GM21825 (cell line): ENCODE measurements around the gene AMOTL1.

ENCODE experiments used
- ATAC-seq: cut with Tn5 transposase; IDR thresholded peaks from one replicate; pipeline ENCODE4 v1.9.1; 2021; ENCODE audit warnings: mild to moderate bottlenecking, moderate library complexity; ENCODE audit not compliant: unreplicated experiment

Gene AMOTL1

GRCh38 chr11:94814272-94814976 is 46.3 kb downstream of the AMOTL1 start:
- ATAC-seq, result no peak

- ATAC-seq, result no peak
Observed at GRCh38 chr11:94815705-94816344, 47.7 kb downstream of the AMOTL1 start.

DNA sequence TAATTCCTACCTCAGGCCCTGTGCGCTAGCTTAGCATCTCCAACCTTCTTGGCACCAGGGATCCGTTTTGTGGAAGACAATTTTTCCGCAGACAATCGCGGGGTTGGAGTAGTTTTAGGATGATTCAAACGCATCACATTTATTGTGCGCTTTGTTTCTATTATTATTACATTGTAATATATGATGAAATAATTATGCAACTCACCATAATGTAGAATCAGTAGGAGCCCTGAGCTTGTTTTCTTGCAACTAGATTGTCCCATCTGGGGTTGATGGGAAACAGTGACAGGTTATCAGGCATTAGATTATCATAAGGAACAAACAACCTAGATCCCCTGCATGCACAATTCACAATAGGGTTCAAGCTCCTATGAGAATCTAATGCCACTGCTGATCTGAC is 52.3 kb downstream of the AMOTL1 start:
- no peak for ATAC-seq

DNA sequence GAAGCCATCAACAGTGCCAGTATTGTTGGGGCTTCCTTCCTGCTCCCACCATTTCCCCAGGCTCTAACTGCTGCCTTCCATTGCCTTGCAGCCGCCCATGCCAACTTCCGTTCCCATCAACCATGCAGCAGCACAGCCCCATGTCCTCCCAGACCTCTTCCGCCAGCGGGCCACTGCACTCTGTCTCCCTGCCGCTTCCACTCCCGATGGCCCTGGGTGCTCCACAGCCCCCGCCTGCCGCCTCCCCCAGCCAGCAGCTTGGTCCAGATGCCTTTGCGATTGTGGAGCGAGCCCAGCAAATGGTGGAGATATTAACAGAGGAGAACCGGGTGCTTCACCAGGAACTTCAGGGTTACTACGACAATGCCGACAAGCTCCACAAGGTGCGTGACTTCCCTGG is 53.3 kb downstream of the AMOTL1 start:
- ATAC-seq, result no peak

DNA sequence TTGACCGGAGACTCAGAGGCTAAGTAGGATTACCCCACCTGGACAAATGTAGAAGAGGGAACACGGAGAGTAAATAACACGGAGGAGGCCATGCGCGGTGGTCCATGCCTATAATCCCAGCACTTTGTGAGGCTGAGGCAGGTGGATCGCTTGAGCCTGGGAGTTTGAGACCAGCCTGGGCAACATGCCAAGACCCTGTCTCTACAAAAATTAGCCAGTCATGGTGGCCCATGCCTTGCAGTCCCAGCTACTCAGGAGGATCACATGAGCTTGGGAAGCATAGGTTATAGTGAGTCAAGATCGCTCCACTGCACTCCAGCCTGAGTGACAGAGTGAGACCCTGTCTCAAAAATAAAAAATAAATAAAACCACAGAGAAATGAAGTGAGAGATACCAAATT is 53.9 kb downstream of the AMOTL1 start:
- no peak for ATAC-seq

- no peak for ATAC-seq
Observed at GRCh38 chr11:94823102-94823732, 55.1 kb downstream of the AMOTL1 start.

DNA sequence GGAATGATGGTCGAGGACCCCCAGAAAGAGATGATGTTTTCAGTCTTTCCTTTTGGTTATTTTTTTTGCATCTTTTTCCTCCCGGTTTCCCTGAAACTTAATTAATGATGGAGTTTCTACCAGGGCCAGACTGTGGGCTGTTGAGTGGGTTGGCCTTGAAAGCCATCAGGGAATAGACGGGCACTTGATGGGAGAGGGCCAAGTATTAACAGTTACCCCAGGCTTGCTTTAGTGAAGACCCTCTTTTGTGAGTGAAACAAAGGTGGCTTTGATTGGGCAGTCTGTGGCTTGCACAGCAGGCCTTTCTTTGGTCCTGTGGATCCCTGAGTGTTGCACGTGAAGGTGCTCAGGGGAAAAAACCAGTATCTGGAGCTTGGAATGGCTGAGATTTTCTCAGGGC is 56.9 kb downstream of the AMOTL1 start:
- ATAC-seq, result no peak

DNA sequence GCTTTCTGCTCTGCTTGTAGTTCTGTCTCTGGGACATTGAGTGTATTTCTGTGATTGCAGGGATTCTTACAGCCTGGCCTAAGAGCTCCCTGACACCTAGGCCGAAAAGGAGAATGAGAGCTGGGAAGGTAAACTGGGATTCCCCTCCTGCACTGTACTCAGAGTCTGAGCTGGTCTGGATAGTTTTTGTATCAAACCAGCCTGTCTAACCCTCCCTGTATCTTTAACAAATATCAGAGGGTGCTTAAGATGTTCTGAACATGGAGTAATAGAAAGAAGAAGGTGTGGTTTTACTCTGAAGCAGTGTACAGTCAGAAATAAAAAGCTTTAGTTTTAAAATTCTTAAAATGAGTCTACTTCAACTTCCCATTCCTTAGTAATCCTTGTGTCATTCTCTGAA is 57.3 kb downstream of the AMOTL1 start:
- ATAC-seq, result no peak

- no peak for ATAC-seq
Observed at GRCh38 chr11:94826415-94826814, 58.3 kb downstream of the AMOTL1 start.

GRCh38 chr11:94828088-94828487 is 59.9 kb downstream of the AMOTL1 start:
- no peak for ATAC-seq

DNA sequence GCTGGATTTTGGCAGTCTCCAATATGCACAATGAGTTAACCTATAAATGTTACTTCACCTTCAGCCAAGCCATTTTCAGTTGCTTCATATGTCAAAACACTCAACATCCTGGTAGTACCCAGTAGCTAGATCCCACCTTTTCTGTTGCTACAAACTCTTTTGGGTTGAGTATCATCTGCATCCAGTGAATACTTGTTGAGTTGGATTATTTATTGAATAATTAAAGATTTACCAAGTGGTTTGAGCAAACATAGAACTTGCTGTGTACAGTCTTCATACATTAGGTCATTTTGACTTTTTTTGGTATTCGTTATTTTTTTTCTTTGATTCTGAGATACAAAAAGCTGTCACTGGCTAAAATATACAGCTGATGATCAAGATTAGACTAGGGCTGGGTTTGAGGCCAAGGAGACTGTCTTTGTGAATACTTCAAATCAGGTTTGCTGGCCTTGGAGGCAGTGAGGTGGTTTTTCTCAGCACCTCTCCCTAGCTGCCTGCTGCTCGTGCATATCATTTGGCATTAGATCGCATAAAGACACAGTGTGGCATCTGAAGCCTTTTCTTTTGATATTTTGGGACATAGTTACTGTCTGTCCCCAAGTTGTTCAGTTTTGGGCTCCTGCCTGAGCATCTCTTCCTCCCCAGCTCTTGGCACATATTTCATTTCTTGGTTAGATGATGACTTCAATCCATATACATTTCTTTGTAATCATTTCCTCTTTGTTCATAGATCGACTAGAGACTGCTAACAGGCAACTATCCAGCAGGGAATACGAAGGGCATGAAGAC is 62.8 kb downstream of the AMOTL1 start:
- no peak for ATAC-seq

GRCh38 chr11:94831529-94831928 is 63.4 kb downstream of the AMOTL1 start:
- ATAC-seq, result no peak

DNA sequence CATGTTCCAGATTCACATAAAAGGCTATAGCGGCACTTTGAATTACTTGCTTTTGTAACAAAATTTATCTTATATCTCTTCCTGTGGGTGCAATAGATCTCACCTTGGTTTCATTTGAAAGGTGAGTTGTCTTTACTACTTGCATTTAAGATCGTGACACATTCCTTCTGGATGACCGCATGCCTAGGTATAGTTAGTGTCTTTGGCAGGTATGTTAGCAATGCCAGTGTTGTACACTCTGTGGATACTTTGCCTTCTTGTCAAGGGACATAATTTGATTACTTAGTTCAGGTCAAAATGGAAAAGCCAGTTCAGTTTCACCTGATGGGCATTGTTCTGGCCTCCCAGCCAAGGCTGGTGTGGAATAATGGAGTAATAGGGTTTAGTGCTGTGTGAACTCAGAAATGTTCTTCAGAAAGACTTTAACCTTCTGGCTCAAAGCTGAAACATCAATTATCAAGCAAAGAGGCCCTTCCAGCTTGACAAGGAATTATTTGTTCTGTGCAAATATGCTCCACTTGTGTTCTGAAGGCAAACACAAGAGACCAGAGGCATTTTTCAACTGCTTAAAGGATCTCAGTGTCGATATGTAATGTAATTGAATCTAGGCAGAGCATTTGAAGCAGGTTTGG is 64.6 kb downstream of the AMOTL1 start:
- ATAC-seq, result no peak

GRCh38 chr11:94834911-94835593 is 66.9 kb downstream of the AMOTL1 start:
- ATAC-seq, result no peak

- no peak for ATAC-seq
Observed at GRCh38 chr11:94835594-94835927, 67.4 kb downstream of the AMOTL1 start.

DNA sequence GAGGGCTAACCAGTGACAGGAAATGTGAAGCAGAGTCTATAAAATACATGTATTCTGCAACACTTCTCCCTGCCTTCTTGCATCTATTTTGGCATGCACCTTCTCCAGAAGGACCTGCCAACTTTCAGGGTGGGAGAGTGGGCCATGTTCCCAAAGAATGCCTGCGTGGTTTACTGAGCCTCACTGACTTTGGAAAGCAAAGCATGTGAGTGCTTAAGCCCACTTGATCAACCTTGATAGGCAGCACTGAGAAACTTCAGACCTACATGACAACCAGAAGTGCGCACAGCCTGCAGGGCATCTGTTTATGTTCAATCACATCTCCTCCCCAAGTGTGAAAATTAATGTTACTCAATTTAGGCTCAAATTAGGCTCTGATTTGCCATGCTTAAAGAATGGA is 69.2 kb downstream of the AMOTL1 start:
- no peak for ATAC-seq

GRCh38 chr11:94838027-94838731 is 70.0 kb downstream of the AMOTL1 start:
- ATAC-seq, result no peak

- no peak for ATAC-seq
Observed at GRCh38 chr11:94840209-94840608, 72.1 kb downstream of the AMOTL1 start.

DNA sequence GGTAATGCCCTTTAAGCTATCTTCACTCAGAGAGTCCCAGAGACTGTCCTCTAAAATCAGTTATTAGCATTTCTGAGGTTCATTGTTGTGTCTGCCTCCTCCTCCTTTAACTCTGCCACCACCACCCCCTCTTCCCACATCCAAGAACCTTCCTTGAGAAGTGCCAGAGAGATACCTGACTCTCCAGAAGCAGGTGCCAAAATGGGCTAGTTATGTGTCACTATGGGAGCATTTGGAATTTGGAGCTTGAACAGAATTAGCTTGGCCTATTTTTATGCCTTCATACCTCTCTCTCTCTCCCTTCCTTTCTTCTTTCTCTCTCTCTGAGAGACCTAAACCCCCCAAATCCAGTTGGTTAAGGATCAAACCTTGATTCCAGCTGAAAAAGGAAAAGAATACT is 75.9 kb downstream of the AMOTL1 start:
- ATAC-seq, result no peak

- ATAC-seq, result no peak
Observed at GRCh38 chr11:94845622-94846021, 77.5 kb downstream of the AMOTL1 start.
